Retinal pigment epithelial cell (primary cell): ENCODE measurements around the gene AGAP3.

Source experiments
- DNase-seq: peaks from one replicate; pipeline ENCODE4 v3.0.0-alpha.2; 2010; ENCODE audit warnings: low read depth
- H3K4me3 ChIP-seq: 2 replicates; pipeline ENCODE4 v1.5.1; 2011; ENCODE audit warnings: mild to moderate bottlenecking, low read length, control low read depth, moderate library complexity
- TF ChIP-seq, protein P1 (sequence below): conservative IDR thresholded peaks from 2 replicates; pipeline ENCODE4 v1.5.1; 2011; ENCODE audit warnings: low read depth, low read length, control low read depth, inconsistent platforms

The AGAP3 gene

DNA sequence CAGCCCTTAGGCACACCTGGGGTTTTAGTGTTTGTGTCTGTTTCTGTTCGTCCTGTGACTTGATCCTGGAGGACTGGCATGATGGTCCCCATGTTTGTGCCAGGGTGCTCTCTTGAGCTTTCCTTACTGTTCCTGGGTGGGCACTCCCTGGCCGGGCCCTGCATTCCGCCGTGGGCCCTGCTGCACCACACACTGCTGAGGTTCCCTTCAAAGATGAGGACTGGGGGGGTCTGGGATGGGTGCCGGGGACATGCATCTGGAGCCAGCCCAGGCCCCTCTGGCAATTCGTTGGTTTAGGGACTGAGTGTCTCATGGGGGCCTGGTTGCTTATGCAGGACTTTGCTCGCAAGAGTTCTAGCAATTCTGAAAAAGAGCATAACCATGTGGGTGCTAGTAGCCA lies 4.7 kb downstream of the AGAP3 start:
- no peak for DNase-seq
- TF ChIP-seq, protein P1, sequence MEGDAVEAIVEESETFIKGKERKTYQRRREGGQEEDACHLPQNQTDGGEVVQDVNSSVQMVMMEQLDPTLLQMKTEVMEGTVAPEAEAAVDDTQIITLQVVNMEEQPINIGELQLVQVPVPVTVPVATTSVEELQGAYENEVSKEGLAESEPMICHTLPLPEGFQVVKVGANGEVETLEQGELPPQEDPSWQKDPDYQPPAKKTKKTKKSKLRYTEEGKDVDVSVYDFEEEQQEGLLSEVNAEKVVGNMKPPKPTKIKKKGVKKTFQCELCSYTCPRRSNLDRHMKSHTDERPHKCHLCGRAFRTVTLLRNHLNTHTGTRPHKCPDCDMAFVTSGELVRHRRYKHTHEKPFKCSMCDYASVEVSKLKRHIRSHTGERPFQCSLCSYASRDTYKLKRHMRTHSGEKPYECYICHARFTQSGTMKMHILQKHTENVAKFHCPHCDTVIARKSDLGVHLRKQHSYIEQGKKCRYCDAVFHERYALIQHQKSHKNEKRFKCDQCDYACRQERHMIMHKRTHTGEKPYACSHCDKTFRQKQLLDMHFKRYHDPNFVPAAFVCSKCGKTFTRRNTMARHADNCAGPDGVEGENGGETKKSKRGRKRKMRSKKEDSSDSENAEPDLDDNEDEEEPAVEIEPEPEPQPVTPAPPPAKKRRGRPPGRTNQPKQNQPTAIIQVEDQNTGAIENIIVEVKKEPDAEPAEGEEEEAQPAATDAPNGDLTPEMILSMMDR: no peak
- no peak overlapping the region for H3K4me3 ChIP-seq

DNA sequence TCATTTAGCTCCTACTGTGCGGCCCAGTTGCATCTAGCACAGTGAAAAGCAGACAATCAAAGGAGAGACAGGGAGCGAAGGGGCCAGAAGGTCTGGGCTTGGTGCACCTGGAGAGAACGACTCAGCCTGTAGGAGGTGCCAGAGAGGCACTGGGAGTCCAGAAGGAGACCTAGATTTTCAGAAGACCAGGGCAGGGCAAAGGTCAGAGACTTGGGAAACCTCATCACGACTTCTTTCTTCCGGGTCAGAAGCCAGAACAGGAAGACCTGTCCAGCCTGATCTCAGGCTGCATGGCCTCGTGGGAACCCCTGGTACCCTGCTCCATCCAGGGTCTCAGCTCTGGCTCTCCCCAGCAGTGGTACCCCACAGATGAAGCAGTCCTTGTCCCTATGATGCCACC lies 5.2 kb downstream of the AGAP3 start:
- no peak overlapping the region for H3K4me3 ChIP-seq
- DNase-seq: no peak
- TF ChIP-seq, protein P1: peak; percentile 84

DNA sequence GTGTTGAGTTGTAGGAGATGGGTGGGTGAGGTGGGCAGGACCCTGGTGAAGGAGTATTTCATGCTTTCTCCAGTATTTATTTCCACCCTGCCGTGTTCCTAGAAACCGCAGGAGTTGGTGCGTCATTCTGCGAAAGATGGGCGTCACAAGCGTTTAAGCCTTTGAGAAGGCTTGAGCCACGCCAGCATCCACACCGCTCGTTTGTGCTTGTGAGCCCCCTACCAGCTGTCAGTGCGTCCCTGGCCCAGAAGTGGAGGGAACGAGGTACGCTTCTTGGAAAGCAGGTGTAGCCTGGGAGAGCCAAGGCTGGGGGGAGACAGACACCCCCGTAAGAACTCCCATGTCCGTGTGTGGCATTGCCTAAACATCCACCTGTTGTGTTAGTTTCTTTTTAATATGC lies 5.7 kb downstream of the AGAP3 start:
- DNase-seq: no peak
- no peak overlapping the region for H3K4me3 ChIP-seq
- TF ChIP-seq, protein P1: no peak

DNA sequence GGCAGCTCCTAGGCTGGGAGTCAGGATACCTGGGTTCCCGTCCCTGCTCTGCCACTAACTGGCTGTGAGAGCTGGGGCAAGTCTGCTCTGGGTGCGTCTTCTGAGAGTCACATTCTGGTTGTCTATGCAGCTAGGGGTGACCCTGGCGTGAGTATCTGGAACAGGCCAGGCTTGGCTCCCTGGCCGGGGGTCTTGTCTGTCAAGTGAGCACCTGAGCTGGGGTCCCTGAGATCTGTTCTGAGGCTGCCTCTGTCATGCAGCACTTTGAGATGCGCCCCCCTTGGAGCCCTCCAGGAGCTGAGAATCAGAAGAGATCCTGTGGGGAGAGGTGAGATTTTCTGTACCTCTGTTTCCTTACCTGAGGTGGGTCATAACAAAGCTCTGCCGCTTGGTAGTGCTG lies 7.5 kb downstream of the AGAP3 start:
- H3K4me3 ChIP-seq: no peak overlapping the region
- TF ChIP-seq, protein P1: no peak
- DNase-seq: no peak

DNA sequence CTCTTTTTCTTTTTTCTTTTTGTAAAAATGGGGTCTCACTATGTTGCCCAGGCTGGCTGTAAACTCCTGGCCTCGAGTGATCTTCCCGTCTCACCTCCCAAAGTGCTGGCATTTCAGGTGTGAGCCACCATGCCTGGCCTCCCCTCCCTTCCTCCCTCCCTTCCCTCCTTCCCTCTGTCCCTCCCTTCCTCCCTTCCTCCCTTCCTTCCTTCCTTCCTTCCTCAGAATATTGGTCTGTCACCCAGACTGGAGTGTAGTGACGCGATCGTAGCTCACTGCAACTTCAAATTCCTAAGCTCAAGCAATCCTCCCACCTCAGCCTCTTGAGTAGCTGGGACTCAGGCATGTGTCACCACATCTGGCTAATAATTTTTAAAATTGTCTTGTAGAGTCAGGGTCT lies 8.4 kb downstream of the AGAP3 start:
- H3K4me3 ChIP-seq: no peak overlapping the region
- TF ChIP-seq, protein P1: no peak
- DNase-seq: no peak

DNA sequence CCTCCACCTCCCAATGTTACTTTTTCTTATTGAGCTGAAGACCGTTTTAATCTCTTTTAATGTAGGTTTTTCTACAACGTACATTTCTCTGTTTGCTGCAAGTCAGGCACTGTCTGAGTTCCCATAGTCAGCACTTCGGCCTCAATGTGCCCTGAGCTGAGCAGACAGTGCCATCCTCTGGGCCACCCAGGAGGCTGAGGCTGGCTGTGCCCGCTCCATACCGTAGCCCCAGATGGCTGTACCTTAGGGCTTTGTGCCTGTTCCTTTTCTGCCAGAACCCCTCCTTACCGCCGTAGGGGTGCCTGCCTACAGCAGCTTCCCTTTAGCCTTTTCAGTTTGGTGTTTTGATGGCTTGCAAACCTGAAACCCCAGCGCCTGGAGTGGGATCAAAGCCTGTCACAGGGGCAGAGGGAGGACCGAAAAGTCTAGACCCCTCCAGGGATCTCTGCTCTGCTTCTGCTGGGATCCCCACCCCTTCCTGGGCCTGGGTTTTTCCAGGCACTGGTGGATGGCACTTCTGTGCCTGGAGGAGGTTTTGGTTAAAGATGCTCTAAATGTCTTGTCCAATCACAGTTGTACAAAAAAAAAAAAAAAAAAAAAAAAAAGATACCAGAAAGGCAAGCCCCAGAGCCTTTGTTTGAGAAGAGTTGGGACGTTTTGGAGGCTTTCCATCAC lies 9.0 kb downstream of the AGAP3 start:
- no peak overlapping the region for H3K4me3 ChIP-seq
- TF ChIP-seq, protein P1: no peak
- DNase-seq: no peak

DNA sequence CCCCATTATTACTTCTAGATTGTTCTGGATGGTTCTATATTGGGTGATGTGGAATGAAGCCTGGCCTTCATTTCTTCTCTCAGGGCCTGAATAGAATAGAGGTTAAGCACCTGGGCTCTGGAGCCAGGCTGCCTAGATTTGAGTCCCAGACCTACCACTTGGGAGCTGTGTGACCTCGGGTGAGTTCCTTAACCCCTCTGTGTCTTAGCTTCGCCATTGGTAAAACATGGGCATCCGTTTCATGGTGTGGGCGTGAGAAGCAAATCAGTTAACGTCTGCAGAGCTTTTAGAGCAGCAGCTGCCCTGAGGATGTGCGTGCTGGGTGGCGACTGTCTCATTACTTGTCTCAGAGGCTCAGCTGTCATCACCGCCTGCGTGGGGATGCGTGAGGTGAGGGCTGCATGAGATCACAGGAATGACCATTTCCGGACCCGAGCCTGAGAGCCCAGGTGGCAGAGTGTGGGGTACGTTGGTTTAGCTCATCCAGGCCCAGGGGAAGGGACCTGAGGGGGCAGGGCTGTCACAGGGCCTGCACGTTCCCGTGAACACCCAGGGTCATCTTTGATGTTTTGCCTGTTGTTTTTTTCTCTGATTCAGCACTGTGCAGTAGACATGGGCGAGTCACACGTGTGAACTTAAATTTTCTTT lies 9.7 kb downstream of the AGAP3 start:
- no peak overlapping the region for H3K4me3 ChIP-seq
- TF ChIP-seq, protein P1: no peak
- no peak for DNase-seq
